ENCODE data around the gene PTPN12. TPM values are rescaled to one million over a fixed set of nuclear protein-coding genes. Genes with fewer than 3 reads are reported as not detected.
A peak's percentile ranks its signal among the peaks of the same experiment; 100 is the strongest.
"Not testable (repeated sequence)": the region's sequence is repeated elsewhere in the genome, so short reads cannot be mapped to it uniquely, and the experiment has no call there.

The PTPN12 gene
- total and polyA plus RNA-seq, 4 donors = 75.9 to 338 (median 85.8) TPM

DNA sequence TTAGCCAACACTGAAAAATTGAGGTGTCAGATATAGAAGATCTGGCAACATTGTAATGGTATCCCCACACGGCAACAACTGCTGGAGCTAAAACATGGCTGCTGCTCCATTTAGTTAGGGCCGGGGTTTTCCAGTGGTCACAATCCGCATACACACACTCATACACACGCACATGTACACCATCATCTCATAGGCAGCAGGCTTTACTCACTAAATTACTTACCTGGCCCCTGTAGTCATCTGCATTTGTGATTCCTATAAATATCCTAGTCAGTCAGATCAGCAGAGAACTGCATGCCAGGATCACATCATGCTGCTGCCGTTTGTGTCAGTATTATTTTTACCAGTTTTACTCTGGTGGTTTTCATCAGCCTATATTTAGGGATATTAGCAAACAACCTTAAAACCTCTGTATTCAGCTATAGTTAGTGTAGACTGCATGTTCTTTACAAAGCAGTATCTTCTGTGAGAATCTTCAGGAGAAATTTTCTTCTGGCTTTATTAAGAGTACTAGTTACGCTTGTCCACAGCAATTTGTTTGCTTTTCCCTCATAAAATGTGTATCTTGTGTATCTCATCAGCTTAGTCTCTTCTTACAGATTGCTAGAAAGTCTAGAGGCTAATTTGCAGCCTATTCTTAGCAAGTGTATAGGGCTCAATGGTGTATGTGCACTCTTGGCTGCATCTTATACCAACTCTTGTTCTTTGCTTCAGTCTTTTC lies 38.3 kb upstream of the PTPN12 start:
- Histone ChIP-seq H3K4me3 (no peak overlapping the region), H3K27ac (ENCODE audit: low read depth in 1 of 2, low read length in 1 of 2) (no peak overlapping the region), H3K9me3 (ENCODE audit: control insufficient read depth in 4 of 4, insufficient read depth in 3 of 4, low read length in 3 of 4) (peaks cover 0 to 2% (median 0%) of the 10 kb centered on the region in 4 donors), H3K9ac (ENCODE audit: insufficient read depth in 1 of 2, low read length in 2 of 2) (no peak overlapping the region), H3K4me1 (ENCODE audit: control insufficient read depth in 5 of 5, insufficient read depth in 5 of 5, low read length in 5 of 5) (no peaks in the 10 kb centered on the region), H3K36me3 (ENCODE audit: control insufficient read depth in 4 of 4, insufficient read depth in 4 of 4, low read length in 4 of 4) (no peaks in the 10 kb centered on the region), H3K27me3 (ENCODE audit: control insufficient read depth in 3 of 3, insufficient read depth in 3 of 3, low read length in 2 of 3) (no peaks in the 10 kb centered on the region)
- no peak for ATAC-seq (ENCODE audit: insufficient read depth, low FRiP score)
- 82 to 93% methylated on average over 6 of the region's 6 CpGs for WGBS, 2 donors
- TF ChIP-seq, protein P1, sequence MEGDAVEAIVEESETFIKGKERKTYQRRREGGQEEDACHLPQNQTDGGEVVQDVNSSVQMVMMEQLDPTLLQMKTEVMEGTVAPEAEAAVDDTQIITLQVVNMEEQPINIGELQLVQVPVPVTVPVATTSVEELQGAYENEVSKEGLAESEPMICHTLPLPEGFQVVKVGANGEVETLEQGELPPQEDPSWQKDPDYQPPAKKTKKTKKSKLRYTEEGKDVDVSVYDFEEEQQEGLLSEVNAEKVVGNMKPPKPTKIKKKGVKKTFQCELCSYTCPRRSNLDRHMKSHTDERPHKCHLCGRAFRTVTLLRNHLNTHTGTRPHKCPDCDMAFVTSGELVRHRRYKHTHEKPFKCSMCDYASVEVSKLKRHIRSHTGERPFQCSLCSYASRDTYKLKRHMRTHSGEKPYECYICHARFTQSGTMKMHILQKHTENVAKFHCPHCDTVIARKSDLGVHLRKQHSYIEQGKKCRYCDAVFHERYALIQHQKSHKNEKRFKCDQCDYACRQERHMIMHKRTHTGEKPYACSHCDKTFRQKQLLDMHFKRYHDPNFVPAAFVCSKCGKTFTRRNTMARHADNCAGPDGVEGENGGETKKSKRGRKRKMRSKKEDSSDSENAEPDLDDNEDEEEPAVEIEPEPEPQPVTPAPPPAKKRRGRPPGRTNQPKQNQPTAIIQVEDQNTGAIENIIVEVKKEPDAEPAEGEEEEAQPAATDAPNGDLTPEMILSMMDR (IDR thresholded peaks at IDR 0.05; ENCODE audit: control extremely low read depth, extremely low read depth) = no peak
- no peak for DNase-seq

DNA sequence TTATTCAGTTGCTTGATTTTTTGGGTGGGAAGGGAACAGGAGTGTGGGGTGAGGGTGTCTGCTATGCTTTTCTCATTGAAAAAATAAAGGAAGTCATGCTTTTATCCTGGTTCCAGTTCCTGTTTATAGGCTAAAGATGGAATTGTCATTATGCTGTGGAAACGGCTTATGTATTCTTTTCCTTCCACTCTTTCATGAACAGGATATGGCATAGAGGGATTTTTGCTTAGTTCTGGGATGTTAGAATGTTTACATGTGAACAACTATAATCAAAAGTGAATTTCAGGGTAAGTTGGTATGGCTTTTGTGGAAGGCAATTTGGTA lies 35.9 kb upstream of the PTPN12 start:
- peak in 1 of 3 donors; percentile 20 for DNase-seq
- no peak overlapping the region for H3K9ac ChIP-seq (ENCODE audit: insufficient read depth in 1 of 2, low read length in 2 of 2)
- TF ChIP-seq, protein P1 (IDR thresholded peaks at IDR 0.05; ENCODE audit: control extremely low read depth, extremely low read depth) = no peak
- ATAC-seq (ENCODE audit: insufficient read depth, low FRiP score) = no peak
- WGBS, 2 donors = 16 to 33% methylated on average over 1 of the region's 1 CpG
- H3K27me3 ChIP-seq (ENCODE audit: control insufficient read depth in 3 of 3, insufficient read depth in 3 of 3, low read length in 2 of 3) = no peaks in the 10 kb centered on the region
- H3K4me3 ChIP-seq = no peak overlapping the region
- no peaks in the 10 kb centered on the region for H3K4me1 ChIP-seq (ENCODE audit: control insufficient read depth in 5 of 5, insufficient read depth in 5 of 5, low read length in 5 of 5)
- H3K36me3 ChIP-seq (ENCODE audit: control insufficient read depth in 4 of 4, insufficient read depth in 4 of 4, low read length in 4 of 4) = no peaks in the 10 kb centered on the region
- H3K27ac ChIP-seq (ENCODE audit: low read depth in 1 of 2, low read length in 1 of 2) = no peak overlapping the region
- H3K9me3 ChIP-seq (ENCODE audit: control insufficient read depth in 4 of 4, insufficient read depth in 3 of 4, low read length in 3 of 4) = no peaks in the 10 kb centered on the region

DNA sequence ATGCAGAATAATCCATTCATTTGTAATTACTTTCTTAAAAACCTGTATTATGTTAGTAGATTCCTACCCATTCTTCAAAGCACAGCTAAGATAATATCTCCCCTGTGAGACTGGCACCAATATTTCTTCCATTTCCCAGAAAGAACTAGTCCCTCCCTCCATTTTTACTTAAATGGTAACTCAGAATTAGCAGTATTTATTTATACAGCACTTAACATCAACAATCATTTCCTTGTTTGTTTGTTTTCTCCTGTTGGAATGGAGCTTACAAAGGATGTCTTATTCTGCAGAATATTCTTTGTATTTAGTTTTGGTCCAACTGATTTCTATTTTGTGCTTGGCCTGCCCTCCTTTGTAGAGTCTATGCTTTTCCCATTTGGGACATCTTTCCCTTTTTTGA lies 32.1 kb upstream of the PTPN12 start:
- H3K9me3 ChIP-seq (ENCODE audit: control insufficient read depth in 4 of 4, insufficient read depth in 3 of 4, low read length in 3 of 4) = no peaks in the 10 kb centered on the region
- H3K27me3 ChIP-seq (ENCODE audit: control insufficient read depth in 3 of 3, insufficient read depth in 3 of 3, low read length in 2 of 3) = no peaks in the 10 kb centered on the region
- TF ChIP-seq, protein P1 (IDR thresholded peaks at IDR 0.05; ENCODE audit: control extremely low read depth, extremely low read depth) = no peak
- no peak overlapping the region for H3K4me3 ChIP-seq
- no peak overlapping the region for H3K9ac ChIP-seq (ENCODE audit: insufficient read depth in 1 of 2, low read length in 2 of 2)
- no peak overlapping the region for H3K27ac ChIP-seq (ENCODE audit: low read depth in 1 of 2, low read length in 1 of 2)
- no peak for DNase-seq
- H3K4me1 ChIP-seq (ENCODE audit: control insufficient read depth in 5 of 5, insufficient read depth in 5 of 5, low read length in 5 of 5) = no peaks in the 10 kb centered on the region
- ATAC-seq (ENCODE audit: insufficient read depth, low FRiP score) = no peak
- H3K36me3 ChIP-seq (ENCODE audit: control insufficient read depth in 4 of 4, insufficient read depth in 4 of 4, low read length in 4 of 4) = no peaks in the 10 kb centered on the region

DNA sequence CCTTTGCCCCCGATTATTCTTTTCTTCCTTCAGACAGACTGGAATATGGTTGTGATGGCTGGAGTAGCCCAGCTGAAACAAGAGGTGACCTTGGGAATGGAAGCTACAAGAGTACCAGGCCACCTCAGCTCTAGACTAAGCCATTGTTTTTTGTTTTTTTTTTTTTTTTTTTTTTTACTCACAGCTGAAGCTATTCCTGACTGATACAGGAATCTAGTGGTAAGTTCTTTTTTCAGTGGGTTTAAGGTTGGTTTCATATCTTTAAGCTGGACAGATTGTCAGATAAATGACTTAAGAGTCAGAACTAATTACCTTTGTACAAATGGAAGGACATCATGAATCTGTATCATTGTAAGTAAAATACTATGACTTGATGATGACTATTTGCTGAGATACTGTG lies 30.2 kb upstream of the PTPN12 start:
- DNase-seq (no peak), ATAC-seq (ENCODE audit: insufficient read depth, low FRiP score) (no peak)
- Histone ChIP-seq H3K27ac (ENCODE audit: low read depth in 1 of 2, low read length in 1 of 2) (no peak overlapping the region), H3K4me1 (ENCODE audit: control insufficient read depth in 5 of 5, insufficient read depth in 5 of 5, low read length in 5 of 5) (no peaks in the 10 kb centered on the region), H3K9ac (ENCODE audit: insufficient read depth in 1 of 2, low read length in 2 of 2) (no peak overlapping the region), H3K9me3 (ENCODE audit: control insufficient read depth in 4 of 4, insufficient read depth in 3 of 4, low read length in 3 of 4) (no peaks in the 10 kb centered on the region), H3K4me3 (no peak overlapping the region), H3K27me3 (ENCODE audit: control insufficient read depth in 3 of 3, insufficient read depth in 3 of 3, low read length in 2 of 3) (no peaks in the 10 kb centered on the region), H3K36me3 (ENCODE audit: control insufficient read depth in 4 of 4, insufficient read depth in 4 of 4, low read length in 4 of 4) (no peaks in the 10 kb centered on the region)
- TF ChIP-seq, protein P1 (IDR thresholded peaks at IDR 0.05; ENCODE audit: control extremely low read depth, extremely low read depth) = no peak
- WGBS, 2 donors = 93 to 98% methylated on average over 1 of the region's 1 CpG

DNA sequence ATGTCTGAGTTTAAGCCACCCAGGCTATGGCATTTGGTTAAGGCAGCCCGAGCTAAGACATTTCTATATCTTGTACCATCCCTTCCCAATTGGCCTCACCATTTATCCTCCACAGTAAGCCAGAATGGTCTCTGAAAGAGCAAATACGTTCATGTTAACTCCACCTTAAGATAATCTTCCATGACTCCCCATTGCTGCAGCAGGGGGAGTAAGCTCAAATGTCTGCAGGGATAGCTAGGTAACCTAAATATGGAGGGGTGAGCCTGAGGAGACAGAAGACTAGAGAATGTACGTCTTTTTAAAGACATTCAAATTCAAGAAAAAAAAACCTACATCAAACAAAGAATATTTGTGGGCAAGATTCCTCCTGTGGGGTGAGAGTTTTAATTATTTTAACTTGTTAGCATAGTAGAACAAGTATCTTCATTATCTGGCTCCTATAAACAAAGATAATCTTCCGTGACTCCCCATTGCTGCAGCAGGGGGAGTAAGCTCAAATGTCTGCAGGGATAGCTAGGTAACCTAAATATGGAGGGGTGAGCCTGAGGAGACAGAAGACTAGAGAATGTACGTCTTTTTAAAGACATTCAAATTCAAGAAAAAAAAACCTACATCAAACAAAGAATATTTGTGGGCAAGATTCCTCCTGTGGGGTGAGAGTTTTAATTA lies 24.0 kb upstream of the PTPN12 start:
- H3K9ac ChIP-seq (ENCODE audit: insufficient read depth in 1 of 2, low read length in 2 of 2); H3K4me3 ChIP-seq; DNase-seq; H3K27ac ChIP-seq (ENCODE audit: low read depth in 1 of 2, low read length in 1 of 2); ATAC-seq (ENCODE audit: insufficient read depth, low FRiP score); H3K4me1 ChIP-seq (ENCODE audit: control insufficient read depth in 5 of 5, insufficient read depth in 5 of 5, low read length in 5 of 5); H3K9me3 ChIP-seq (ENCODE audit: control insufficient read depth in 4 of 4, insufficient read depth in 3 of 4, low read length in 3 of 4); H3K27me3 ChIP-seq (ENCODE audit: control insufficient read depth in 3 of 3, insufficient read depth in 3 of 3, low read length in 2 of 3); H3K36me3 ChIP-seq (ENCODE audit: control insufficient read depth in 4 of 4, insufficient read depth in 4 of 4, low read length in 4 of 4): not testable (repeated sequence)
- 86 to 93% methylated on average over 3 of the region's 5 CpGs for WGBS, 2 donors
